Parathyroid adenoma (tissue), 2 donors: ENCODE measurements around the gene AMN.

Experiments used
- H2AFZ ChIP-seq: fragments of 300-600 bp; sonication (generic); one replicate; pipeline ENCODE4 v1.7.0; 2017; ENCODE audit warnings: antibody characterized with exemption, mild to moderate bottlenecking
- H3K27ac ChIP-seq: fragments of 300-600 bp; sonication (generic); one replicate; pipeline ENCODE4 v1.7.0; 2017
- H3K27me3 ChIP-seq: fragments of 300-600 bp; sonication (generic); one replicate; pipeline ENCODE4 v1.7.0; 2017; ENCODE audit warnings: low read length; ENCODE audit not compliant: control insufficient read depth, insufficient read depth
- H3K36me3 ChIP-seq: fragments of 300-600 bp; sonication (generic); one replicate; pipeline ENCODE4 v1.7.0; 2017; ENCODE audit warnings: low read length; ENCODE audit not compliant: control insufficient read depth, insufficient read depth
- H3K4me1 ChIP-seq: fragments of 300-600 bp; sonication (generic); one replicate; pipeline ENCODE4 v1.7.0; 2017; ENCODE audit warnings: control low read depth
- H3K4me2 ChIP-seq: fragments of 300-600 bp; sonication (generic); one replicate; pipeline ENCODE4 v1.7.0; 2017; ENCODE audit warnings: low read length
- H3K4me3 ChIP-seq: fragments of 300-600 bp; sonication (generic); one replicate; pipeline ENCODE4 v1.7.0; 2017; ENCODE audit warnings: low read depth, low read length
- H3K79me2 ChIP-seq: fragments of 300-600 bp; sonication (generic); one replicate; pipeline ENCODE4 v1.7.0; 2017; ENCODE audit warnings: control low read depth
- H3K9ac ChIP-seq: fragments of 300-600 bp; sonication (generic); one replicate; pipeline ENCODE4 v1.7.0; 2017; ENCODE audit warnings: mild to moderate bottlenecking
- H3K9me3 ChIP-seq: fragments of 300-600 bp; sonication (generic); one replicate; pipeline ENCODE4 v1.7.0; 2017; ENCODE audit warnings: low read length; ENCODE audit not compliant: control insufficient read depth
- CTCF ChIP-seq: fragments of 300-600 bp; sonication (generic); IDR thresholded peaks from one replicate; pipeline ENCODE4 v1.7.0; 2017; ENCODE audit warnings: antibody characterized with exemption, mild to moderate bottlenecking
- donor health status: primary hyperparathyroidism.

Gene AMN

GRCh38 chr14:102932484-102933248, 10.2 kb downstream of the AMN start:
- Histone ChIP-seq H3K9ac (no peak overlapping the region), H2AFZ (no peak overlapping the region), H3K27ac (no peak overlapping the region), H3K36me3 (no peaks in the 10 kb centered on the region), H3K9me3 (no peaks in the 10 kb centered on the region), H3K4me2 (no peak overlapping the region), H3K4me1 (peaks cover 2% of the 10 kb centered on the region), H3K4me3 (no peak overlapping the region), H3K27me3 (peaks cover 8% of the 10 kb centered on the region), H3K79me2 (no peaks in the 10 kb centered on the region)
- TF ChIP-seq CTCF = no peak

- Histone ChIP-seq H3K79me2 (no peaks in the 10 kb centered on the region), H3K4me3 (no peak overlapping the region), H3K9me3 (no peaks in the 10 kb centered on the region), H3K4me2 (no peak overlapping the region), H3K27me3 (peaks cover 8% of the 10 kb centered on the region), H3K36me3 (no peaks in the 10 kb centered on the region), H3K9ac (no peak overlapping the region), H2AFZ (no peak overlapping the region), H3K4me1 (peaks cover 2% of the 10 kb centered on the region), H3K27ac (no peak overlapping the region)
- no peak for TF ChIP-seq CTCF
These were observed 11.3 kb downstream of the AMN start for GRCh38 chr14:102933618-102934231.

- Histone ChIP-seq H3K4me3 (no peak overlapping the region), H3K9me3 (no peaks in the 10 kb centered on the region), H3K4me2 (no peak overlapping the region), H3K4me1 (no peaks in the 10 kb centered on the region), H3K79me2 (no peaks in the 10 kb centered on the region), H3K9ac (no peak overlapping the region), H3K36me3 (no peaks in the 10 kb centered on the region), H2AFZ (no peak overlapping the region), H3K27me3 (no peaks in the 10 kb centered on the region), H3K27ac (no peak overlapping the region)
- no peak for TF ChIP-seq CTCF
These were observed 13.3 kb downstream of the AMN start for GRCh38 chr14:102935756-102936155.

GRCh38 chr14:102937331-102938175, 15.1 kb downstream of the AMN start:
- Histone ChIP-seq H2AFZ (no peak overlapping the region), H3K79me2 (no peaks in the 10 kb centered on the region), H3K9ac (no peak overlapping the region), H3K4me2 (no peak overlapping the region), H3K36me3 (no peaks in the 10 kb centered on the region), H3K4me1 (no peaks in the 10 kb centered on the region), H3K4me3 (no peak overlapping the region), H3K27me3 (no peaks in the 10 kb centered on the region), H3K9me3 (no peaks in the 10 kb centered on the region), H3K27ac (no peak overlapping the region)
- no peak for TF ChIP-seq CTCF
